DOHH2 (cell line): ENCODE measurements around the gene TSHZ3.

Experiments
- H3F3A ChIP-seq: fragments of 200-600 bp; sonication (generic), shearing (Covaris generic); 2 replicates; pipeline ENCODE4 v1.6.0; 2016; ENCODE audit warnings: antibody characterized with exemption, mild to moderate bottlenecking; ENCODE audit not compliant: control insufficient read depth, insufficient read depth
- H3K27ac ChIP-seq: fragments of 200-600 bp; sonication (generic); 2 replicates; pipeline ENCODE4 v1.5.1; 2014; ENCODE audit warnings: low read depth, mild to moderate bottlenecking, low read length, moderate library complexity
- H3K27me3 ChIP-seq: fragments of 200-600 bp; sonication (generic); 2 replicates; pipeline ENCODE4 v1.6.1; 2014; ENCODE audit warnings: mild to moderate bottlenecking, low read length, mixed read lengths; ENCODE audit not compliant: control insufficient read depth
- H3K36me3 ChIP-seq: fragments of 200-600 bp; sonication (generic); 2 replicates; pipeline ENCODE4 v1.6.1; 2014; ENCODE audit warnings: mild to moderate bottlenecking, low read length, moderate library complexity, mixed read lengths; ENCODE audit not compliant: control insufficient read depth
- H3K4me1 ChIP-seq: fragments of 200-600 bp; sonication (generic); 2 replicates; pipeline ENCODE4 v1.6.1; 2014; ENCODE audit warnings: mild to moderate bottlenecking, low read length, mixed read lengths; ENCODE audit not compliant: control insufficient read depth
- H3K4me2 ChIP-seq: fragments of 200-600 bp; sonication (generic); 2 replicates; pipeline ENCODE4 v1.6.0; 2014; ENCODE audit warnings: mild to moderate bottlenecking, low read length, moderate library complexity
- H3K4me3 ChIP-seq: fragments of 200-600 bp; sonication (generic); 2 replicates; pipeline ENCODE4 v1.5.1; 2014; ENCODE audit warnings: mild to moderate bottlenecking, low read length, mixed read lengths
- H3K79me2 ChIP-seq: fragments of 200-600 bp; sonication (generic); 2 replicates; pipeline ENCODE4 v1.6.1; 2014; ENCODE audit warnings: mild to moderate bottlenecking, low read length, mixed read lengths; ENCODE audit not compliant: control insufficient read depth
- H3K9me2 ChIP-seq: fragments of 200-600 bp; sonication (generic); replicated peaks from 2 replicates; pipeline ENCODE4 v1.6.1; 2014; ENCODE audit warnings: mild to moderate bottlenecking, low read length, mixed read lengths; ENCODE audit not compliant: control insufficient read depth
- H3K9me3 ChIP-seq: fragments of 200-600 bp; sonication (generic); 2 replicates; pipeline ENCODE4 v1.6.1; 2014; ENCODE audit warnings: antibody characterized with exemption, low read length, mixed read lengths; ENCODE audit not compliant: control insufficient read depth, insufficient read depth
- H4K20me1 ChIP-seq: fragments of 200-600 bp; sonication (generic); 2 replicates; pipeline ENCODE4 v1.6.0; 2014; ENCODE audit warnings: low read depth, mild to moderate bottlenecking, antibody characterized with exemption, low read length, moderate library complexity; ENCODE audit not compliant: control insufficient read depth, insufficient read depth
- EZH2phosphoT487 ChIP-seq: fragments of 200-600 bp; sonication (generic); IDR thresholded peaks from 2 replicates; pipeline ENCODE4 v1.6.1; 2017; ENCODE audit warnings: borderline replicate concordance, mild to moderate bottlenecking, antibody characterized with exemption, low read length, moderate library complexity, mixed read lengths
- TF ChIP-seq, protein P1 (sequence below): fragments of 200-600 bp; sonication (generic); IDR thresholded peaks from one replicate; pipeline ENCODE4 v1.5.1; 2014; ENCODE audit warnings: antibody characterized with exemption, mild to moderate bottlenecking, low read depth, low read length; ENCODE audit not compliant: poor library complexity, severe bottlenecking

The TSHZ3 gene

GRCh38 chr19:31292639-31293185 is 56.5 kb downstream of the TSHZ3 start:
- Histone ChIP-seq H3K4me3 (no peak overlapping the region), H3K79me2 (no peaks in the 10 kb centered on the region), H3K36me3 (no peaks in the 10 kb centered on the region), H3K4me2 (no peak overlapping the region), H3K27me3 (no peaks in the 10 kb centered on the region), H3K27ac (no peak overlapping the region), H3F3A (no peaks in the 10 kb centered on the region), H3K4me1 (no peaks in the 10 kb centered on the region), H4K20me1 (no peaks in the 10 kb centered on the region), H3K9me3 (peaks cover 11% of the 10 kb centered on the region; the same call in 1 of the 2 replicates), H3K9me2 (no peaks in the 10 kb centered on the region)
- TF ChIP-seq EZH2phosphoT487: no peak
- TF ChIP-seq, protein P1, sequence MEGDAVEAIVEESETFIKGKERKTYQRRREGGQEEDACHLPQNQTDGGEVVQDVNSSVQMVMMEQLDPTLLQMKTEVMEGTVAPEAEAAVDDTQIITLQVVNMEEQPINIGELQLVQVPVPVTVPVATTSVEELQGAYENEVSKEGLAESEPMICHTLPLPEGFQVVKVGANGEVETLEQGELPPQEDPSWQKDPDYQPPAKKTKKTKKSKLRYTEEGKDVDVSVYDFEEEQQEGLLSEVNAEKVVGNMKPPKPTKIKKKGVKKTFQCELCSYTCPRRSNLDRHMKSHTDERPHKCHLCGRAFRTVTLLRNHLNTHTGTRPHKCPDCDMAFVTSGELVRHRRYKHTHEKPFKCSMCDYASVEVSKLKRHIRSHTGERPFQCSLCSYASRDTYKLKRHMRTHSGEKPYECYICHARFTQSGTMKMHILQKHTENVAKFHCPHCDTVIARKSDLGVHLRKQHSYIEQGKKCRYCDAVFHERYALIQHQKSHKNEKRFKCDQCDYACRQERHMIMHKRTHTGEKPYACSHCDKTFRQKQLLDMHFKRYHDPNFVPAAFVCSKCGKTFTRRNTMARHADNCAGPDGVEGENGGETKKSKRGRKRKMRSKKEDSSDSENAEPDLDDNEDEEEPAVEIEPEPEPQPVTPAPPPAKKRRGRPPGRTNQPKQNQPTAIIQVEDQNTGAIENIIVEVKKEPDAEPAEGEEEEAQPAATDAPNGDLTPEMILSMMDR: no peak

DNA sequence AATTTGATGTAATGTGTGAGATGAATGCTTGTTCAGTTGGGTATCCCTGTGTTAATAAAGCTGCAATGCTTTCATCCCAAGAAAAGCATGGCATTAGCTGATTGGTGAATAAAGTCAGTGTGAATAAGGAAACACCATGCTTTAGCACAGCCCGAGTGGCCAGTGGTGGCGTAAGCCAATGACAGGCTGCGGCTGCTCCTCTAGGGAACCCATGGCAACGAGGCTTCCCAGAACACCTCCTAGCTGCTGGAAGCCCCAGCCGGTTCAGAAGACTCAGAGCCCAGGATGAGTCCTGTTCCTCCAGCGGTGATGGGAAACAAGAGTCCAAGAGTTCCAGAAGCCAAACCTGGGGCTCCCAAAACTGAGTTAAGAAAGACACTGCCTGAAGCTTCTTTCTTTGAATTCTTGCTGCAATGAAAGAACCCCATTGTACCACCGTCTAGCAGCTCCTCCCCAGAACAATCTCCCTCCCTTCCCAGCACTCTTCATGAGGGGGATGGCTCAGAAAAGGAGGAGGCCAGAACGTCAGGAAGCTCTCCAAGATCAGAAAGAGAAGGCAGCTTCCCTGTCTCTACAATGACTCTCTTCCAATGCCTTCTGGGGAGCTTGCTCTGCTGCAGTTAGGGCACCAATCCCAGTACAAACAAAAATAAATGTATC is 58.2 kb downstream of the TSHZ3 start:
- no peaks in the 10 kb centered on the region for H3K4me1 ChIP-seq
- no peak overlapping the region for H3K4me2 ChIP-seq
- H3K4me3 ChIP-seq: no peak overlapping the region
- no peaks in the 10 kb centered on the region for H3F3A ChIP-seq
- no peaks in the 10 kb centered on the region for H3K27me3 ChIP-seq
- no peaks in the 10 kb centered on the region for H3K9me2 ChIP-seq
- H4K20me1 ChIP-seq: no peaks in the 10 kb centered on the region
- peaks cover 6% of the 10 kb centered on the region; the same call in 1 of the 2 replicates for H3K9me3 ChIP-seq
- no peak overlapping the region for H3K27ac ChIP-seq
- H3K36me3 ChIP-seq: no peaks in the 10 kb centered on the region
- TF ChIP-seq EZH2phosphoT487: no peak
- H3K79me2 ChIP-seq: no peaks in the 10 kb centered on the region

GRCh38 chr19:31289976-31290375 is 59.3 kb downstream of the TSHZ3 start:
- no peaks in the 10 kb centered on the region for H3K27me3 ChIP-seq
- no peaks in the 10 kb centered on the region for H3K79me2 ChIP-seq
- no peak for TF ChIP-seq EZH2phosphoT487
- TF ChIP-seq, protein P1: no peak
- no peak overlapping the region for H3K4me3 ChIP-seq
- no peaks in the 10 kb centered on the region for H3K9me2 ChIP-seq
- no peak overlapping the region for H3K27ac ChIP-seq
- no peaks in the 10 kb centered on the region for H3F3A ChIP-seq
- no peaks in the 10 kb centered on the region for H4K20me1 ChIP-seq
- H3K4me2 ChIP-seq: no peak overlapping the region
- no peaks in the 10 kb centered on the region for H3K4me1 ChIP-seq
- no peaks in the 10 kb centered on the region for H3K36me3 ChIP-seq
- peaks cover 6% of the 10 kb centered on the region; the same call in 1 of the 2 replicates for H3K9me3 ChIP-seq

DNA sequence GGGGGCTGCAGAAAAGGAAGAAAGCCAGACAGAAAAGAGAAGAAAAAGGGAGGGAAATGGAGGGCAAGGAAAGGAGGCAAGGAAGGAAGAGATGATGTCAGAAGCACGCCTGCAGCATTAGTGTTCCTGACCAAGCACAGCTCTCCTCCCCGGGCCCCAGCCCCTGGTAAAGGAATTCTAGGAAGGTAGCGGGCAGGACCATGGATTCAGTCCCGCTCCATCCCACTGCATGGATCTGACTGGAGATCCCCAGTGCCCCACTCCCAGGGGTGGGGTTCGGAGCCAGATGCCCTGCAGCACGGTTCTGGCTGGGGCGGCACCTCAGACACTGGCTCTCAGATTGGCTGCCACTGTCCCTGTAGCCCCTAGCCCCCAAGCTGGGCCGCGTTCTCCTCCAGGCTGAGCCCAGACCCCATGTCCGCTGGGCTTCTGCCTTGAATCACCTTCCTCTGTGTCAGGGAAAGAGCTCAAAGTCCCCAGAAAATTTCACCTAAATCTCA is 59.8 kb downstream of the TSHZ3 start:
- H3K9me2 ChIP-seq: no peaks in the 10 kb centered on the region
- H3K27me3 ChIP-seq: no peaks in the 10 kb centered on the region
- H3K79me2 ChIP-seq: no peaks in the 10 kb centered on the region
- H3K4me1 ChIP-seq: no peaks in the 10 kb centered on the region
- no peak overlapping the region for H3K27ac ChIP-seq
- TF ChIP-seq EZH2phosphoT487: no peak
- TF ChIP-seq, protein P1: no peak
- no peaks in the 10 kb centered on the region for H3F3A ChIP-seq
- H3K36me3 ChIP-seq: no peaks in the 10 kb centered on the region
- H3K9me3 ChIP-seq: peaks cover 6% of the 10 kb centered on the region; the same call in 1 of the 2 replicates
- no peaks in the 10 kb centered on the region for H4K20me1 ChIP-seq
- H3K4me3 ChIP-seq: no peak overlapping the region
- H3K4me2 ChIP-seq: no peak overlapping the region
